ENCODE data around the gene DAGLA. TPM values are rescaled to one million over a fixed set of nuclear protein-coding genes. Genes with fewer than 3 reads are reported as not detected.

Gene DAGLA
- total RNA-seq, 4 donors from 2014 or later: 11.9 to 31.4 (median 17.0) TPM

GRCh38 chr11:61780581-61781162 lies 100.5 kb downstream of the DAGLA start:
- no peak for TF ChIP-seq POLR2AphosphoS5 (IDR thresholded peaks at IDR 0.05)
- TF ChIP-seq, protein P1, sequence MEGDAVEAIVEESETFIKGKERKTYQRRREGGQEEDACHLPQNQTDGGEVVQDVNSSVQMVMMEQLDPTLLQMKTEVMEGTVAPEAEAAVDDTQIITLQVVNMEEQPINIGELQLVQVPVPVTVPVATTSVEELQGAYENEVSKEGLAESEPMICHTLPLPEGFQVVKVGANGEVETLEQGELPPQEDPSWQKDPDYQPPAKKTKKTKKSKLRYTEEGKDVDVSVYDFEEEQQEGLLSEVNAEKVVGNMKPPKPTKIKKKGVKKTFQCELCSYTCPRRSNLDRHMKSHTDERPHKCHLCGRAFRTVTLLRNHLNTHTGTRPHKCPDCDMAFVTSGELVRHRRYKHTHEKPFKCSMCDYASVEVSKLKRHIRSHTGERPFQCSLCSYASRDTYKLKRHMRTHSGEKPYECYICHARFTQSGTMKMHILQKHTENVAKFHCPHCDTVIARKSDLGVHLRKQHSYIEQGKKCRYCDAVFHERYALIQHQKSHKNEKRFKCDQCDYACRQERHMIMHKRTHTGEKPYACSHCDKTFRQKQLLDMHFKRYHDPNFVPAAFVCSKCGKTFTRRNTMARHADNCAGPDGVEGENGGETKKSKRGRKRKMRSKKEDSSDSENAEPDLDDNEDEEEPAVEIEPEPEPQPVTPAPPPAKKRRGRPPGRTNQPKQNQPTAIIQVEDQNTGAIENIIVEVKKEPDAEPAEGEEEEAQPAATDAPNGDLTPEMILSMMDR (IDR thresholded peaks at IDR 0.05): no peak
- H3K9me3 ChIP-seq: no peaks in the 10 kb centered on the region
- H3K27ac ChIP-seq: no peak overlapping the region
- WGBS, 2 donors (ENCODE audit: low coverage in 1 of 2): 81 to 83% methylated on average over 5 to 9 of the region's 9 CpGs
- H3K4me1 ChIP-seq: peaks cover 0 to 7% (median 0%) of the 10 kb centered on the region in 4 donors
- H3K27me3 ChIP-seq: no peaks in the 10 kb centered on the region
- intact Hi-C loops (cut with DNase I; ENCODE audit: low total_unique reads): no loop called here
- DNase-seq: no peak
- H3K4me3 ChIP-seq: no peak overlapping the region
- in situ Hi-C loops (cut with MboI; ENCODE audit: low pct_ligation_motif_present in 1 of 4, low pct_unique_long_range_greater_than_20kb in 1 of 4, low sequenced_read_pairs in 3 of 4): loop anchor here in 2 of 4 donors (25.0 kb wide), 1 partner anchor 332 kb away; the partner anchor contains the start of gene INCENP (in 2 of the 2)
- no peaks in the 10 kb centered on the region for H3K36me3 ChIP-seq

DNA sequence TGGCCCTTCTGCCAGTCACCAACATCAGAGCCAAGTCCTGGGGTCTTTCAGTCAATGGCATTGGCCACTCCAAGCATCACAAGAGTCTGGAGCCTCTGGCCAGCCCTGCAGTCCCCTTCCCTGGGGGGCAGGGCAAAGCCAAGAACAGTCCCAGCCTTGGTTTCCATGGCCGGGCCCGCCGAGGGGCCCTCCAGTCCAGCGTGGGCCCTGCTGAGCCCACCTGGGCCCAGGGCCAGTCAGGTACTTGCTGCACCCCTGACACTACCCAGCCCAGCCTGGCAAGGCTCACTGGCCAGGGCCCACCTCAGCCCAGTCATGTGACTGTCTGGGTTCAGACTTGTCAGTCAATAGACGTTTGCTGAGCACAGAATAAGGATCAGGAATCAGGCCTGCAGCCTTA lies 101.4 kb downstream of the DAGLA start:
- no peak for DNase-seq
- Histone ChIP-seq H3K4me1 (peaks cover 0 to 7% (median 0%) of the 10 kb centered on the region in 4 donors), H3K9me3 (no peaks in the 10 kb centered on the region), H3K4me3 (no peak overlapping the region), H3K27me3 (no peaks in the 10 kb centered on the region), H3K27ac (no peak overlapping the region), H3K36me3 (peaks cover 0 to 6% (median 0%) of the 10 kb centered on the region in 4 donors)
- TF ChIP-seq EP300 (IDR thresholded peaks at IDR 0.05; ENCODE audit: low read depth): no peak
- TF ChIP-seq POLR2AphosphoS5 (IDR thresholded peaks at IDR 0.05): no peak
- TF ChIP-seq POLR2A (IDR thresholded peaks at IDR 0.05): no peak
- TF ChIP-seq, protein P1 (IDR thresholded peaks at IDR 0.05): no peak
- in situ Hi-C loops (cut with MboI; ENCODE audit: low pct_ligation_motif_present in 1 of 4, low pct_unique_long_range_greater_than_20kb in 1 of 4, low sequenced_read_pairs in 3 of 4) (loop anchor here in 2 of 4 donors (25.0 kb wide), 1 partner anchor 331 kb away; the partner anchor contains the start of gene INCENP (in 2 of the 2)), intact Hi-C loops (cut with DNase I; ENCODE audit: low total_unique reads) (no loop called here)
- 91% methylated on average over 5 of the region's 5 CpGs; no CpG with 5 or more reads in 1 of the 2 donors for WGBS, 2 donors (ENCODE audit: low coverage in 1 of 2)

GRCh38 chr11:61782299-61782698 lies 102.1 kb downstream of the DAGLA start:
- intact Hi-C loops (cut with DNase I; ENCODE audit: low total_unique reads) (no loop called here), in situ Hi-C loops (cut with MboI; ENCODE audit: low pct_ligation_motif_present in 1 of 4, low pct_unique_long_range_greater_than_20kb in 1 of 4, low sequenced_read_pairs in 3 of 4) (loop anchor here in 2 of 4 donors (25.0 kb wide), 1 partner anchor 330 kb away; the partner anchor contains the start of gene INCENP (in 2 of the 2))
- Histone ChIP-seq H3K4me1 (peaks cover 0 to 3% (median 0%) of the 10 kb centered on the region in 4 donors), H3K27me3 (no peaks in the 10 kb centered on the region), H3K4me3 (no peak overlapping the region), H3K27ac (no peak overlapping the region), H3K9me3 (no peaks in the 10 kb centered on the region), H3K36me3 (peaks cover 0 to 13% (median 0%) of the 10 kb centered on the region in 4 donors)
- TF ChIP-seq POLR2A (IDR thresholded peaks at IDR 0.05) (no peak), EP300 (IDR thresholded peaks at IDR 0.05; ENCODE audit: low read depth) (no peak), POLR2AphosphoS5 (IDR thresholded peaks at IDR 0.05) (no peak)
- TF ChIP-seq, protein P1 (IDR thresholded peaks at IDR 0.05): no peak
- WGBS, 2 donors (ENCODE audit: low coverage in 1 of 2): 80% methylated on average over 3 of the region's 3 CpGs; no CpG with 5 or more reads in 1 of the 2 donors
- DNase-seq: no peak

- H3K27me3 ChIP-seq: no peaks in the 10 kb centered on the region
- H3K4me3 ChIP-seq: no peak overlapping the region
- TF ChIP-seq, protein P1 (IDR thresholded peaks at IDR 0.05): no peak
- TF ChIP-seq POLR2AphosphoS5 (IDR thresholded peaks at IDR 0.05): no peak
- peaks cover 0 to 13% (median 0%) of the 10 kb centered on the region in 4 donors for H3K36me3 ChIP-seq
- DNase-seq: no peak
- no peak overlapping the region for H3K27ac ChIP-seq
- intact Hi-C loops (cut with DNase I; ENCODE audit: low total_unique reads) (no loop called here), in situ Hi-C loops (cut with MboI; ENCODE audit: low pct_ligation_motif_present in 1 of 4, low pct_unique_long_range_greater_than_20kb in 1 of 4, low sequenced_read_pairs in 3 of 4) (loop anchor here in 2 of 4 donors (25.0 kb wide), 1 partner anchor 329 kb away; the partner anchor contains the start of gene INCENP (in 2 of the 2))
- 85% methylated on average over 11 of the region's 11 CpGs; no CpG with 5 or more reads in 1 of the 2 donors for WGBS, 2 donors (ENCODE audit: low coverage in 1 of 2)
- no peaks in the 10 kb centered on the region for H3K4me1 ChIP-seq
- H3K9me3 ChIP-seq: no peaks in the 10 kb centered on the region
These were observed 102.7 kb downstream of the DAGLA start for GRCh38 chr11:61782841-61783240.
